Superior temporal gyrus (tissue), 1 donor: Measurements from ENCODE around the gene RWDD4.

ENCODE experiments used
- DNase-seq: peaks from one replicate; pipeline ENCODE4 v3.0.0-alpha.2; 2016; ENCODE audit errors: extremely low spot score

Gene RWDD4

DNA sequence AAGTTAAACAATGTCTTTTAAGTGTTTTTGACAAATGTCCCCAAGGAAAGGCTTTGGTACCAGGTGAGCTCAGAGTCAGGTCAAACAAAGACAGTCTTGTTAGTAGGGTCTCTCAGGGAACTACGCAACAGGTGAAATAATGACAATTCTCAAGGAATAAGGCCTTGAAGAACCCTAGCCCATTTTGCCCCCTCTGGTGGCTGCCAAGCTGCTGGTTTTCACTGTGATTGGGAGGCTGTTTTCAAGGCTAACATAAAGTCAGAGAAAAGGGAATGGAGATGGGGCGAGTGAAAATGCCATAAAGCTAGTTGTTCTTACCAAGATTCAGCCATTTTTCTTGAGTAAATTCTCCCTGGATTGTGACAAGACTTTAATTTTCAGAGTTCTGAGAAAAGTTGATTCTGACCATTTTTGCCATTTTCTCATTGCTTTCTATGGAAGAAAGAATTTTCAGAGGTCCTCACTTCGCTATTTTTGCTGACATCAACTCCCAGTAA lies 58.7 kb downstream of the RWDD4 start:
- DNase-seq = no peak

DNA sequence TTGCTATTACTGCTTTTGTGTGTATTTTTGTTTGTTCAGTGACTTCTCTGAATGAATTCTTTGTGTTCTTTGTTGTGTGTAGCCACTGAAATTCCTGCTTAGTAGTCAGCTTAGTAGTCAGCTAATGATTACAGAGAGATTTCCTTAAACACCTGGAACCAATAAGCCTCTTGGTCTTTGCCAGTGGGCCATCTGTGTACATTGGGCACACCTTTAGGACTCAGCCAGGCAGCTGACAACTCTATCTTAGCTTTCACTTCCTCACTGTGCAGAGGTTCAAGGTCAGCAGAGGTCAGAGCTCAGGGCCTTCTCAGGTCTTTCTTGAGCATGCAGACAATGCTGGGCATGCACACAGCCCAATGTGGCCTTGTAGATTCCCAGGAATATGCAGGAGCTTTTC lies 59.3 kb downstream of the RWDD4 start:
- DNase-seq = no peak

DNA sequence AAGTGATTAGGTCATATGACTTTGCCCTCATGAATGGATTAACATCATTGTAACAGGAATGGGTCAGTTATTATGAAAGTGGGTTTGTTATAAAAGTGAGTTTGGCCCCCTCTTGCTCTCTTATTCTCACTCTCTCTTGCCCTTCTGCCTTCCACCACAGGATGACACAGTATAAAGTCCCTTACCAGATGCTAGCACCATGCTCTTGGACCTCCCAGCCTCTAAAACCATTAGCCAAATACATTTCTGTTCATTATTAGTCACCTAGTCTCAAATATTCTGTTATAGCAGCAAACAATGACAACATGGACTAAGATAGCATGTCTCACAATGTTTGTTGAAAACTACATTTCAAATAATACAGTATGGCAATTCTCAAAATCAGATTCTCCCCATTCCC lies 59.7 kb downstream of the RWDD4 start:
- DNase-seq = no peak

DNA sequence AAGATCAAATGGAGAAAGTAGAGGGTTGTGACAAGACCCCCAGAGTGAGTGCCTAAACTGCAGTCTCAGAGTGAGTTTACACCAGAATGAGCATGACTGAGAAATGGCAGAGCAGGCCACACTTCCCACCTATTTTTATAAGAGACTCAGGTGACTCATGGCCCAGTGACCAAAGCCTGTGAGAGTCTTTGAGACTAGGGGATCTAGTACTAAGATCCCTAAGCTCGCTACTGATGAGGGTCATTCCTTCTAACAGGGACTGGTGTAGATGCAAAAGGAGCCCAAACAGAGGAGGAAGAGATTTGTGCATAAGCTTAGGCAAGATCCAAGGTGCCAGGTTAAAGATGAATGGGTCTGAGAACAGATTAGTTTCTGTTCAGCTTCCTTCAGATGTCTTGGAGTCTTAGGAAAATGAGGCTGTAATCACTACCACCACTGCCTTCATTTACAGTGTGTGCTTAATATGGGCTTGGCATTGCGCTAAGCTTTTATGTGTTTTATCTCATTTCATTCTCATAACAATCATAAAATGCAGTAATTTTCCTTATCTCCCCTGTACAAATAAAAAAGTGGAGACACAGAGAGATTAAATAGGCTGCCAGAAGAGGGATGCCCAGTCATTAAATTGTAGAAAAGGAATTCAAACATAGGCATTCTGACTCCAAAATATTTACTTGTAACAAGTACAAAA lies 62.8 kb downstream of the RWDD4 start:
- no peak for DNase-seq

DNA sequence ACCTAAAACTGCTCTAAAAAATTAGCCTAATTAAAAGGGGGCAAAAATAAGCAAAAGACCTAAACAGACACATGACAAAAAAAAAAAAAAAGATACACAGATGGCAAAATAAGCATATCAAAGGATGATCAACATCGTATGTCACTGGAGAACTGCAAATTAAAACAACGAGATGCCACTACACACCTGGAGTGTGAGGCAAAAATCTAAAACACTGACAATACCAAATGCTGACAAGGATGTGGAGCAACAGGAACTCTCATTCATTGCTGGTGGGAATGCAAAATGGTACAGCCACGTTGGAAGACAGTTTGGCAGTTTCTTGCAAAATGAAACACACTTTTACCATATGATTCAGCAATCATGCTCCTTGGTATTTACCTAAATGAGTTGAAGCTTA lies 64.2 kb downstream of the RWDD4 start:
- DNase-seq = no peak

DNA sequence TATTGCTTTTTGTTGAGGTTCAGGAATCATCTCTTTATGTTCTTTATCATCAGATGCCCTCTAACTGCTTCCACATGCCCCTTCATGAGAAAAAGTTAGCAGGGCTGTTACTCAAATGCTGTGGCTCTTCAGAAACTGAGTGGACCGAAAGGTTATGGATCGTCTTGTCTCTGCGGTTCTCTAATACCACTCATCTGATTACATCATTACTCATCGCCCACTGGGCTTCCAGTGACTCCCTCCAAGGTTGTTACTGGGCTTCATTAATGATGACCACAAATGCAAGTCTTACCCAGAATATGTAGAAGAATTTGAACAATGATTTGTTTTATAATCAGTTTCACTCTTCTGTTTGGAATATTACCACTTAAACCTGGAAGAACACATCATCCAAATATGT lies 67.7 kb downstream of the RWDD4 start:
- DNase-seq = no peak
